ENCODE measurements around the gene AJUBA. TPM values are rescaled to one million over a fixed set of nuclear protein-coding genes. Genes with fewer than 3 reads are reported as not detected.

The AJUBA gene
- total and polyA plus RNA-seq, 2 of the 8 experiments (the other 6 are each of a cell fraction or from before 2014, with no cell fraction given): 33.1 to 46.0 TPM

DNA sequence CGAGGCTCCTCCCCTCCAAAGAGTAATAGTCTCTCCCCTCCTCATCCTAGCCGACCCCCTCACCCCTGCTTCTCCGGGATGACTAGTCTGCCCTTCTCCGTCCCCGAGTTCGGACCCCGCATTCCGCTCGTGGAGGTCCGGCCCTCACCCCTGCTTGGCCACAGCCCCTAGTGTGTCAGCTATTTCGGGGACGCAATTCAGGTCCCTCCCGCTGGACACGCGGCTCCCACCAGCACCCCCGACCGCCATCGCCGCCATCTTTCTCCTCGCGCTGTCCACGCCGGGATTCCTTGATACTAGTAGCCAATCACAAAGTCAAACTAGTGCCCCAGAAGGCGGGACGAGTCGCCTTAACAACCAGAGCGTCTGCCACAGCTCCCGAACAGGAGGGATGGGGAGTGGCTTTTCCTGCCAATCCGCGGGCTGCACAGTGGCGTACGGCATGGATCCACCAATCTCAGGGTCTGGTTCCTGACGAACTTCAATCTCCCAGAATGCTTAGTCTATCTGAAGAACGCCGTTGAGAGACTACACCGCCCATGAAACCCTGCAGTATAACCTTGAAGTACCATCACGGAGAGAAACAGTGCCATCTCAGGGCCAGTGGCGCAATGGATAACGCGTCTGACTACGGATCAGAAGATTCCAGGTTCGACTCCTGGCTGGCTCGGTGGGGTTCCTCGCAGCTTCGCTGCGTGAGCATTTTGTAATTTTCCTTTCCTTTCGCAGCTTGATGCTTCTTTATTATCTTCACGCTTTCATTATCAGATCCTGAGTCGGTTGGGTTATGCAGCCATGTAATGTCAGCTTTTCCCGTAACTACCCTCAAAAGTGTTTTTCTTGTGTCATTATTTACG, 53.0 kb downstream of the AJUBA start, which contains the start of gene PRMT5 (continued):
- TF ChIP-seq TCF12 (IDR thresholded peaks at IDR 0.05; ENCODE audit: low read depth, low read length) (no peak), KDM4A (IDR thresholded peaks at IDR 0.05; ENCODE audit: low read depth, low read length, severe bottlenecking) (peak; percentile 61), KDM1A (IDR thresholded peaks at IDR 0.05; ENCODE audit: borderline replicate concordance, low read length) (no peak), ATF2 (IDR thresholded peaks at IDR 0.05; ENCODE audit: low read length) (peak; percentile 78; the same call in 1 of the 2 replicates), YY1 (IDR thresholded peaks at IDR 0.05; ENCODE audit: low read depth, low read length) (peak; percentile 97), E2F6 (IDR thresholded peaks at IDR 0.05) (peak; percentile 34; the same call in 1 of the 2 replicates), MAX (IDR thresholded peaks at IDR 0.05) (peak; percentile 88), SP1 (IDR thresholded peaks at IDR 0.05; ENCODE audit: low read depth, low read length) (peak; percentile 53; the same call in 1 of the 2 replicates), SIRT6 (IDR thresholded peaks at IDR 0.05; ENCODE audit: low read length) (no peak), MAFK (IDR thresholded peaks at IDR 0.05; ENCODE audit: low read depth, low read length) (peak; percentile 81; the same call in 1 of the 2 replicates), RBBP5 (IDR thresholded peaks at IDR 0.05; ENCODE audit: borderline replicate concordance, low read depth, low read length) (peak; percentile 97), NANOG (IDR thresholded peaks at IDR 0.05; ENCODE audit: insufficient read depth, low read depth, low read length, poor library complexity, severe bottlenecking) (no peak), SAP30 (IDR thresholded peaks at IDR 0.05; ENCODE audit: insufficient read depth, insufficient replicate concordance, low read length) (no peak), SIX5 (IDR thresholded peaks at IDR 0.05; ENCODE audit: low read depth, low read length) (no peak), SP2 (IDR thresholded peaks at IDR 0.05; ENCODE audit: low read length) (peak; percentile 38; the same call in 1 of the 2 replicates), USF2 (IDR thresholded peaks at IDR 0.05; ENCODE audit: low read length) (no peak), TBP (IDR thresholded peaks at IDR 0.05; ENCODE audit: low read depth, low read length) (peak; percentile 99), CHD2 (IDR thresholded peaks at IDR 0.05; ENCODE audit: low read length) (no peak), CBX5 (IDR thresholded peaks at IDR 0.05; ENCODE audit: low read depth, low read length) (no peak), POLR2A (IDR thresholded peaks at IDR 0.05; ENCODE audit: control extremely low read depth in 1 of 2, low read depth in 2 of 2, low read length in 2 of 2) (peak; percentile 82 to 95), TEAD4 (IDR thresholded peaks at IDR 0.05; ENCODE audit: low read depth, low read length) (peak; percentile 86)
